ENCODE results near the gene PALM3. TPM values are rescaled to one million over a fixed set of nuclear protein-coding genes. Genes with fewer than 3 reads are reported as not detected.
"Not testable (repeated sequence)": the region's sequence is repeated elsewhere in the genome, so short reads cannot be mapped to it uniquely, and the experiment has no call there.

PALM3 gene
- total RNA-seq, 2 donors from 2014 or later: not detected

DNA sequence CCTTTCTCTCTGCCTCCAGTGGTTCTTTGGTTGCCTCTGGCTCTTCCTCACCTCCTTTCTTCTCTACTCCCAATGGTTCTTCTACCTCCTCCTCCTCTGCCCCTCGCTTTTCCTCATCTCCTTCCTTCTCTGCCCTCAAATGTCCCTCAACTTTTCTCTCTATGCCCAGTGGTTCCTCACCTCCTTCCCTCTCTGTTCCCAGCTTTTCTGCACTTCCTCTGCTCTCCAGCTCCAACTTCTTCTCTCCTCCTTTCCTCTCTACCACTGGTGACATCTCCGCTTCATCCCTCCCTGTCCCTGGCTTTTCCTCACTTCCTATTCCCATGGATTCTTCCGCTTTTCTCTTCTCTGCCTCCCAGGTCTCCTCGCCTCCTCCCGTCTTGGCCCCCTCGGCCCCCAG lies 7.8 kb downstream of the PALM3 start:
- no peak for DNase-seq (ENCODE audit: low spot score)
- peaks cover 0 to 14% of the 10 kb centered on the region in 2 donors for H3K4me1 ChIP-seq (ENCODE audit: control insufficient read depth in 1 of 2, low read depth in 2 of 2)
- ATAC-seq (ENCODE audit: insufficient number of reproducible peaks, low FRiP score, low read depth): no peak
- no peaks in the 10 kb centered on the region for H3K9me3 ChIP-seq
- TF ChIP-seq, protein P1, sequence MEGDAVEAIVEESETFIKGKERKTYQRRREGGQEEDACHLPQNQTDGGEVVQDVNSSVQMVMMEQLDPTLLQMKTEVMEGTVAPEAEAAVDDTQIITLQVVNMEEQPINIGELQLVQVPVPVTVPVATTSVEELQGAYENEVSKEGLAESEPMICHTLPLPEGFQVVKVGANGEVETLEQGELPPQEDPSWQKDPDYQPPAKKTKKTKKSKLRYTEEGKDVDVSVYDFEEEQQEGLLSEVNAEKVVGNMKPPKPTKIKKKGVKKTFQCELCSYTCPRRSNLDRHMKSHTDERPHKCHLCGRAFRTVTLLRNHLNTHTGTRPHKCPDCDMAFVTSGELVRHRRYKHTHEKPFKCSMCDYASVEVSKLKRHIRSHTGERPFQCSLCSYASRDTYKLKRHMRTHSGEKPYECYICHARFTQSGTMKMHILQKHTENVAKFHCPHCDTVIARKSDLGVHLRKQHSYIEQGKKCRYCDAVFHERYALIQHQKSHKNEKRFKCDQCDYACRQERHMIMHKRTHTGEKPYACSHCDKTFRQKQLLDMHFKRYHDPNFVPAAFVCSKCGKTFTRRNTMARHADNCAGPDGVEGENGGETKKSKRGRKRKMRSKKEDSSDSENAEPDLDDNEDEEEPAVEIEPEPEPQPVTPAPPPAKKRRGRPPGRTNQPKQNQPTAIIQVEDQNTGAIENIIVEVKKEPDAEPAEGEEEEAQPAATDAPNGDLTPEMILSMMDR (IDR thresholded peaks at IDR 0.05): no peak
- H3K36me3 ChIP-seq: no peaks in the 10 kb centered on the region
- H3K27me3 ChIP-seq (replicated peaks; ENCODE audit: insufficient read depth): no peaks in the 10 kb centered on the region
- no peak overlapping the region for H3K27ac ChIP-seq
- H3K4me3 ChIP-seq: no peak overlapping the region

DNA sequence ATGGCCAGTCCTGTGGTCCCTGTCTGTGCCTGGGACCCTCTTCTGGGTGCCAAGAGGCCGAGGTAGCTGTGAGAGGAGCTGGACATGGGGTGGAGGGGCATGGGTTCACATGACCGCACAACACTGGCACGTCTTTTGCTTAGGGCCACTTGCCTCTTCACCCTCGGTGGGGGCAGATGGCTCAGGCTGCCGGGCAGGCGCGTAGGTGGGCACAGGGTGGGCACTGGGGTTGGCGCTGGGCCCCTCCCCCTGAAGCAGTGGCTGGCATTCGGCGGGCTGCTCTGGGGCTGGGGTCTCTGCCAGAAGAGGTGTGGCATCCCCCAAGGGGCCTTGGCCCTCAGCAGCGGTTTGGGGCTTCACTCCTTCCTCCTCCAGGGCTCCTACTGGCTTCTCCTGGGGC lies 8.4 kb downstream of the PALM3 start:
- Histone ChIP-seq H3K4me3 (no peak overlapping the region), H3K27me3 (replicated peaks; ENCODE audit: insufficient read depth) (no peaks in the 10 kb centered on the region), H3K27ac (no peak overlapping the region), H3K36me3 (no peaks in the 10 kb centered on the region), H3K4me1 (ENCODE audit: control insufficient read depth in 1 of 2, low read depth in 2 of 2) (peaks cover 0 to 8% of the 10 kb centered on the region in 2 donors), H3K9me3 (no peaks in the 10 kb centered on the region)
- DNase-seq (ENCODE audit: low spot score) (no peak), ATAC-seq (ENCODE audit: insufficient number of reproducible peaks, low FRiP score, low read depth) (no peak)
- TF ChIP-seq, protein P1 (IDR thresholded peaks at IDR 0.05): no peak

DNA sequence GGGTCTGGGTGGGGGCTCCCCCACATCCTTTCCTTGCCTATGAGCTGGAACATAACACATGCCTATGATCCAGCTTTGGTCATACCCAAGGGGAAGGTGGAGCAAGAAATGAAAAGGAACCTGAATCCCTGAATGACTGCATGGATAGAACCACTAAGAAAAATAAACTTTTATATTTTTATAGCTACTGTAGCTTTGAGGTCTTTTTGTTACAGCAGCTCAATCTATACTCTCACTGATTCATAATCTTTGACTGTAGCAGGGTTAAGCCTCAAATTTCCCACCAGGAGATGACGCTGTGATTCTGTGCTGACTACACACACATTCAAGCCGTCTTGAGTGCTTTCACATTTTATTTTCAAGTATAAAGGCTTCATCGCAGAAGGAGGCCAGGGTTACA lies 8.8 kb downstream of the PALM3 start:
- H3K36me3 ChIP-seq: no peaks in the 10 kb centered on the region
- H3K27me3 ChIP-seq (replicated peaks; ENCODE audit: insufficient read depth): no peaks in the 10 kb centered on the region
- peaks cover 0 to 3% of the 10 kb centered on the region in 2 donors for H3K4me1 ChIP-seq (ENCODE audit: control insufficient read depth in 1 of 2, low read depth in 2 of 2)
- no peak for ATAC-seq (ENCODE audit: insufficient number of reproducible peaks, low FRiP score, low read depth)
- no peak overlapping the region for H3K27ac ChIP-seq
- H3K9me3 ChIP-seq: no peaks in the 10 kb centered on the region
- no peak for DNase-seq (ENCODE audit: low spot score)
- H3K4me3 ChIP-seq: no peak overlapping the region
- TF ChIP-seq, protein P1 (IDR thresholded peaks at IDR 0.05): no peak

DNA sequence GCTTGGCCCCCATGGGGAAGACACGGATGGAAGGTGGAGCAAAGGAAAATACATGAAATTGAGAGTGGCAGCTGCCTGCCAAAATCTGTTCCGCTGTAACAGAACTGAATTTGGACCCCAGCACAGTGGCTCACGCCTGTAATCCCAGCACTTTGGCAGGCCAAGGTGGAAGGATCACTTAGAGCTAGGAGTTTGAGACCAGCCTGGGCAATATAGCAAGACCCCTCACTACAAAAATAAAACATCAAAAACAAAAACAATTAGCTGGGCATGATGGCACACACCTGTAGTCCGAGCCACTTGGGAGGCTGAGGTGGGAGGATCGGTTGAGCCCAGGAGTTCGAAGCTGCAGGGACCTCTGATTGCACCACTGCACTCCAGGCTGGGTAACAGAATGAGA lies 9.4 kb downstream of the PALM3 start:
- Histone ChIP-seq H3K9me3 (no peaks in the 10 kb centered on the region), H3K27ac (no peak overlapping the region), H3K4me1 (ENCODE audit: control insufficient read depth in 1 of 2, low read depth in 2 of 2) (no peaks in the 10 kb centered on the region), H3K27me3 (replicated peaks; ENCODE audit: insufficient read depth) (no peaks in the 10 kb centered on the region), H3K4me3 (no peak overlapping the region), H3K36me3 (no peaks in the 10 kb centered on the region)
- DNase-seq (ENCODE audit: low spot score): no peak
- TF ChIP-seq, protein P1 (IDR thresholded peaks at IDR 0.05): no peak
- no peak for ATAC-seq (ENCODE audit: insufficient number of reproducible peaks, low FRiP score, low read depth)

DNA sequence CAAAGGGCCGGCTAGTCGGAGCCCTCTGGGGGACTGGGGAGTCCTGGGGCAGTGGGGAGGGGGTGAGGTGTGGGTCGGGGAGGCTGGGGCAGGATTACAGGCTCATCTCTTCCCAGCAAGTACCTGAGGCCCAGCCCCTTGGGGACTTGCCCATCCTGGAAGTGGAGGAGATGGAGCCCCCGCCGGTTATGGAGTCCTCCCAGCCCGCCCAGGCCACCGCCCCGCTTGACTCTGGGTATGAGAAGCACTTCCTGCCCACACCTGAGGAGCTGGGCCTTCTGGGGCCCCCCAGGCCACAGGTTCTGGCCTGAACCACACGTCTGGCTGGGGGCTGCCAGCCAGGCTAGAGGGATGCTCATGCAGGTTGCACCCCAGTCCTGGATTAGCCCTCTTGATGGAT lies 9.9 kb downstream of the PALM3 start:
- TF ChIP-seq, protein P1 (IDR thresholded peaks at IDR 0.05): no peak
- no peak for ATAC-seq (ENCODE audit: insufficient number of reproducible peaks, low FRiP score, low read depth)
- H3K4me3 ChIP-seq: no peak overlapping the region

DNA sequence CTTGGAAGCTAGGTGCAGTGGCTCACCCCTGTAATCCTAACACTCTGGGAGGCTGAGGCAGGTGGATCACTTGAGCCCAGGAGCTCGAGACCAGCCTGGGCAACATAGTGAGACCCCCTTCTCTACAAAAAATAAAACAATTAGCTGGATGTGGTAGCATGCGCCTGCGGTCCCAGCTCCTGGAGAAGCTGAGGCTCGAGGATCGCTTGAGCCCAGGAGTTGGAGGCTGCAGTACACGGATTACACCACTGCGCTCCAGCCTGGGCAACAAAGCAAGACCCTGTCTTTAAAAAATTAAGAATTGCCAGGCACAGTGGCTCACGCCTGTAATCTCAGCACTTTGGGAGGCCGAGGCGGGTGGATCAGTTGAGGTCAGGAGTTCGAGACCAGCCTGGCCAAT lies 10.9 kb downstream of the PALM3 start:
- H3K27me3 ChIP-seq (replicated peaks; ENCODE audit: insufficient read depth); DNase-seq (ENCODE audit: low spot score); H3K36me3 ChIP-seq; H3K4me3 ChIP-seq; H3K9me3 ChIP-seq; H3K4me1 ChIP-seq (ENCODE audit: control insufficient read depth in 1 of 2, low read depth in 2 of 2); ATAC-seq (ENCODE audit: insufficient number of reproducible peaks, low FRiP score, low read depth); H3K27ac ChIP-seq: not testable (repeated sequence)

More for the DNA sequence above, 9.9 kb downstream of the PALM3 start:
- H3K27me3 ChIP-seq (replicated peaks; ENCODE audit: insufficient read depth): no peaks in the 10 kb centered on the region
- no peaks in the 10 kb centered on the region for H3K9me3 ChIP-seq
- H3K4me1 ChIP-seq (ENCODE audit: control insufficient read depth in 1 of 2, low read depth in 2 of 2): no peaks in the 10 kb centered on the region
- no peaks in the 10 kb centered on the region for H3K36me3 ChIP-seq
- DNase-seq (ENCODE audit: low spot score): no peak
- no peak overlapping the region for H3K27ac ChIP-seq

Data from thoracic aorta (tissue), 2 donors.